Ishikawa (cell line): Measurements from ENCODE around the gene LDAH.

Experiments
- CEBPB ChIP-seq: IDR thresholded peaks from 2 replicates; pipeline ENCODE4 v1.6.1; 2012
- EGR1 ChIP-seq: IDR thresholded peaks from 2 replicates; pipeline ENCODE4 v1.6.1; 2012
- EP300 ChIP-seq: IDR thresholded peaks from 2 replicates; pipeline ENCODE4 v1.6.1; 2012; ENCODE audit warnings: borderline replicate concordance
- MAX ChIP-seq: IDR thresholded peaks from 2 replicates; pipeline ENCODE4 v1.6.1; 2012
- NFIC ChIP-seq: IDR thresholded peaks from 2 replicates; pipeline ENCODE4 v1.6.1; 2012
- RAD21 ChIP-seq: IDR thresholded peaks from 2 replicates; pipeline ENCODE4 v1.6.1; 2012; ENCODE audit warnings: low read depth
- TAF1 ChIP-seq: IDR thresholded peaks from 2 replicates; pipeline ENCODE4 v1.6.1; 2012; ENCODE audit warnings: low read depth, mild to moderate bottlenecking
- YY1 ChIP-seq: IDR thresholded peaks from 2 replicates; pipeline ENCODE4 v1.6.1; 2012; ENCODE audit warnings: low read depth
- ZBTB7A ChIP-seq: IDR thresholded peaks from 2 replicates; pipeline ENCODE4 v1.6.1; 2012; ENCODE audit warnings: low read depth
- TF ChIP-seq, protein P1 (sequence below): IDR thresholded peaks from 2 replicates; pipeline ENCODE4 v1.6.1; 2012; ENCODE audit warnings: low read depth, mild to moderate bottlenecking

- TF ChIP-seq EP300 (no peak), RAD21 (no peak), CEBPB (no peak), NFIC (no peak), MAX (no peak), TAF1 (no peak), YY1 (no peak), EGR1 (no peak), ZBTB7A (no peak)
- TF ChIP-seq, protein P1, sequence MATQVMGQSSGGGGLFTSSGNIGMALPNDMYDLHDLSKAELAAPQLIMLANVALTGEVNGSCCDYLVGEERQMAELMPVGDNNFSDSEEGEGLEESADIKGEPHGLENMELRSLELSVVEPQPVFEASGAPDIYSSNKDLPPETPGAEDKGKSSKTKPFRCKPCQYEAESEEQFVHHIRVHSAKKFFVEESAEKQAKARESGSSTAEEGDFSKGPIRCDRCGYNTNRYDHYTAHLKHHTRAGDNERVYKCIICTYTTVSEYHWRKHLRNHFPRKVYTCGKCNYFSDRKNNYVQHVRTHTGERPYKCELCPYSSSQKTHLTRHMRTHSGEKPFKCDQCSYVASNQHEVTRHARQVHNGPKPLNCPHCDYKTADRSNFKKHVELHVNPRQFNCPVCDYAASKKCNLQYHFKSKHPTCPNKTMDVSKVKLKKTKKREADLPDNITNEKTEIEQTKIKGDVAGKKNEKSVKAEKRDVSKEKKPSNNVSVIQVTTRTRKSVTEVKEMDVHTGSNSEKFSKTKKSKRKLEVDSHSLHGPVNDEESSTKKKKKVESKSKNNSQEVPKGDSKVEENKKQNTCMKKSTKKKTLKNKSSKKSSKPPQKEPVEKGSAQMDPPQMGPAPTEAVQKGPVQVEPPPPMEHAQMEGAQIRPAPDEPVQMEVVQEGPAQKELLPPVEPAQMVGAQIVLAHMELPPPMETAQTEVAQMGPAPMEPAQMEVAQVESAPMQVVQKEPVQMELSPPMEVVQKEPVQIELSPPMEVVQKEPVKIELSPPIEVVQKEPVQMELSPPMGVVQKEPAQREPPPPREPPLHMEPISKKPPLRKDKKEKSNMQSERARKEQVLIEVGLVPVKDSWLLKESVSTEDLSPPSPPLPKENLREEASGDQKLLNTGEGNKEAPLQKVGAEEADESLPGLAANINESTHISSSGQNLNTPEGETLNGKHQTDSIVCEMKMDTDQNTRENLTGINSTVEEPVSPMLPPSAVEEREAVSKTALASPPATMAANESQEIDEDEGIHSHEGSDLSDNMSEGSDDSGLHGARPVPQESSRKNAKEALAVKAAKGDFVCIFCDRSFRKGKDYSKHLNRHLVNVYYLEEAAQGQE, result no peak
These were observed 11.4 kb upstream of the LDAH start for GRCh38 chr2:20834331-20834730.
